Nephron progenitor cell (in vitro differentiated cells): ENCODE results near the gene CACNA1D.
"Not testable (repeated sequence)": the region's sequence is repeated elsewhere in the genome, so short reads cannot be mapped to it uniquely, and the experiment has no call there.

Experiments used
- DNase-seq: peaks from one replicate; pipeline ENCODE4 v3.0.0; 2021
- H3K27ac Mint-ChIP-seq: 2 replicates; pipeline ENCODE4 v1.8.0; 2021; ENCODE audit warnings: mild to moderate bottlenecking, moderate library complexity, mixed read lengths
- H3K27me3 Mint-ChIP-seq: 2 replicates; pipeline ENCODE4 v1.8.0; 2021; ENCODE audit warnings: mild to moderate bottlenecking, low read depth, mixed read lengths; ENCODE audit not compliant: poor library complexity
- H3K36me3 Mint-ChIP-seq: 2 replicates; pipeline ENCODE4 v1.8.0; 2021; ENCODE audit warnings: low read depth, mixed read lengths
- H3K4me1 Mint-ChIP-seq: 2 replicates; pipeline ENCODE4 v1.8.0; 2021; ENCODE audit warnings: mixed read lengths
- H3K4me3 Mint-ChIP-seq: 2 replicates; pipeline ENCODE4 v1.8.0; 2021; ENCODE audit warnings: mild to moderate bottlenecking, moderate library complexity, mixed read lengths
- H3K9me3 Mint-ChIP-seq: 2 replicates; pipeline ENCODE4 v1.8.0; 2021; ENCODE audit warnings: mild to moderate bottlenecking, moderate library complexity, mixed read lengths
- CTCF ChIP-seq: fragments of 200-600 bp; sonication (generic); IDR thresholded peaks from 2 replicates; pipeline ENCODE4 v1.5.0; 2021; ENCODE audit warnings: antibody characterized with exemption

CACNA1D gene

GRCh38 chr3:53626876-53627275 is 132.5 kb downstream of the CACNA1D start:
- peaks cover 18% of the 10 kb centered on the region for H3K4me1 Mint-ChIP-seq
- DNase-seq, result no peak
- H3K4me3 Mint-ChIP-seq, result no peak overlapping the region
- peaks cover 11% of the 10 kb centered on the region for H3K9me3 Mint-ChIP-seq
- H3K27ac Mint-ChIP-seq, result no peak overlapping the region
- H3K36me3 Mint-ChIP-seq, result no peaks in the 10 kb centered on the region
- TF ChIP-seq CTCF, result no peak
- peaks cover 12% of the 10 kb centered on the region for H3K27me3 Mint-ChIP-seq

GRCh38 chr3:53628536-53629401 is 134.4 kb downstream of the CACNA1D start:
- peaks cover 18% of the 10 kb centered on the region for H3K4me1 Mint-ChIP-seq
- no peak overlapping the region for H3K4me3 Mint-ChIP-seq
- DNase-seq, result no peak
- peaks cover 20% of the 10 kb centered on the region for H3K9me3 Mint-ChIP-seq
- H3K27ac Mint-ChIP-seq, result peak overlapping the region; percentile 28
- TF ChIP-seq CTCF, result no peak
- H3K36me3 Mint-ChIP-seq, result no peaks in the 10 kb centered on the region
- H3K27me3 Mint-ChIP-seq, result peaks cover 12% of the 10 kb centered on the region

GRCh38 chr3:53629402-53629723 is 135.0 kb downstream of the CACNA1D start:
- peaks cover 20% of the 10 kb centered on the region for H3K9me3 Mint-ChIP-seq
- peaks cover 13% of the 10 kb centered on the region for H3K27me3 Mint-ChIP-seq
- no peaks in the 10 kb centered on the region for H3K36me3 Mint-ChIP-seq
- H3K27ac Mint-ChIP-seq, result no peak overlapping the region
- no peak overlapping the region for H3K4me3 Mint-ChIP-seq
- DNase-seq, result no peak
- H3K4me1 Mint-ChIP-seq, result peaks cover 18% of the 10 kb centered on the region
- TF ChIP-seq CTCF, result no peak

- Mint-ChIP-seq H3K27me3 (peaks cover 12% of the 10 kb centered on the region), H3K4me1 (peaks cover 18% of the 10 kb centered on the region), H3K9me3 (peaks cover 20% of the 10 kb centered on the region), H3K4me3 (no peak overlapping the region), H3K27ac (no peak overlapping the region), H3K36me3 (no peaks in the 10 kb centered on the region)
- DNase-seq, result no peak
- TF ChIP-seq CTCF, result no peak
Measured at GRCh38 chr3:53630547-53630946, 136.1 kb downstream of the CACNA1D start.

- H3K27ac Mint-ChIP-seq, result no peak overlapping the region
- TF ChIP-seq CTCF, result no peak
- H3K4me1 Mint-ChIP-seq, result peaks cover 14% of the 10 kb centered on the region
- DNase-seq, result no peak
- peaks cover 20% of the 10 kb centered on the region for H3K9me3 Mint-ChIP-seq
- no peaks in the 10 kb centered on the region for H3K36me3 Mint-ChIP-seq
- H3K4me3 Mint-ChIP-seq, result no peak overlapping the region
- peaks cover 13% of the 10 kb centered on the region for H3K27me3 Mint-ChIP-seq
Measured at GRCh38 chr3:53633197-53633787, 138.9 kb downstream of the CACNA1D start.

GRCh38 chr3:53635041-53635440 is 140.6 kb downstream of the CACNA1D start:
- H3K9me3 Mint-ChIP-seq, result peaks cover 20% of the 10 kb centered on the region
- H3K27me3 Mint-ChIP-seq, result peaks cover 18% of the 10 kb centered on the region
- H3K27ac Mint-ChIP-seq, result no peak overlapping the region
- no peak for DNase-seq
- no peaks in the 10 kb centered on the region for H3K4me1 Mint-ChIP-seq
- H3K4me3 Mint-ChIP-seq, result no peak overlapping the region
- no peak for TF ChIP-seq CTCF
- H3K36me3 Mint-ChIP-seq, result no peaks in the 10 kb centered on the region

GRCh38 chr3:53638806-53639205 is 144.4 kb downstream of the CACNA1D start:
- not testable (repeated sequence) for H3K9me3 Mint-ChIP-seq, DNase-seq, H3K27ac Mint-ChIP-seq, H3K36me3 Mint-ChIP-seq, H3K4me3 Mint-ChIP-seq, H3K4me1 Mint-ChIP-seq
- H3K27me3 Mint-ChIP-seq, result peaks cover 24% of the 10 kb centered on the region
